ENCODE results near the gene CFAP77. TPM values are rescaled to one million over a fixed set of nuclear protein-coding genes. Genes with fewer than 3 reads are reported as not detected.

The CFAP77 gene
- total and polyA plus RNA-seq, 2 donors from 2014 or later, result 0.50 TPM; not detected in 1

DNA sequence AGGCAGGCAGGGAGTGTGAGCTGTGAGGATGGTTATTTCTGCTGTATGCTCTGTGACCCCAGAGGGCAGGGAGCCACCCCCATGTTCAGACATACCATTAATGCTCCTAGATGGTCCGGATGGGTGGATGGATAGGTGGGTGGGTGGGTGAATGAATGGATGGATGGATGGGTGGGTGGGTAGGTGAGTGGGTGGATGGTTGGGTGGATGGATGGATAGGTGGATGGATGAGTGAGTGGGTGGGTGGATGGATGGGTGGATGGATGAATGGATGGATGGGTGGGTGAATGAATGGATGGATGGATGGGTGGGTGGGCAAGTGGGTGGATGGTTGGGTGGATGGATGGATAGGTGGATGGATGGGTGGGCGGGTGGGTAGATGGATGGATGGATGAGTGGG, 109.0 kb downstream of the CFAP77 start:
- Histone ChIP-seq H3K27me3 (ENCODE audit: control insufficient read depth, insufficient read depth, low read length) (no peaks in the 10 kb centered on the region), H3K36me3 (ENCODE audit: control insufficient read depth in 2 of 3, insufficient read depth in 3 of 3, low read length in 3 of 3) (no peaks in the 10 kb centered on the region), H3K9ac (ENCODE audit: low read length in 3 of 3) (no peak overlapping the region), H3K4me3 (ENCODE audit: low read length in 3 of 3) (no peak overlapping the region), H3K4me1 (ENCODE audit: control insufficient read depth in 2 of 3, insufficient read depth in 2 of 3, low read depth in 1 of 3, low read length in 3 of 3) (no peaks in the 10 kb centered on the region), H3K27ac (ENCODE audit: low read depth in 2 of 2, low read length in 2 of 2) (no peak overlapping the region), H3K9me3 (ENCODE audit: control insufficient read depth in 2 of 3, insufficient read depth in 1 of 3, low read length in 3 of 3) (no peaks in the 10 kb centered on the region)
- DNase-seq, result peak in 1 of 5 donors; percentile 15
- TF ChIP-seq CTCF (IDR thresholded peaks at IDR 0.05; ENCODE audit: borderline replicate concordance, extremely low read depth, insufficient read depth), result no peak
- intact Hi-C loops (cut with DNase I), result no loop called here
- FAIRE-seq, result no peak

DNA sequence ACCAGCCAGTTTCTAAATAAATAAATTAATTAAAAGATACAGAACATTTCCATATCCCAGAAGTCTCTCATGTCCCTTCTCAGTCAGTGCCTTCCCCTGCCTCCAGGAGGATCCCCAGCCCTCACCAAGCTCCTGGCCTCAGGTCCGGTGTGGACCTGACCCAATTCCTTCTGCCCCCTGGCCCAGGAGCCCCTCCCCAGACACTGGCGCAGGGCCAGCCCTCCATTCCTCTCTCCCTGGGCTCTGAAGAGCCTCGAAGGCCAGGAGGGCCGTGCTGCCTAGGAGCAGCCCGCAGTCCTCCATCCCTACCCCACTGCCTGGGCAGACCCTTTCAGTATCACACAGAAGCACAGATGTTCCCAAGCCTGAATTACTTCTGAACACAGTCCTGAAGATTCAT, 110.6 kb downstream of the CFAP77 start:
- DNase-seq (no peak), FAIRE-seq (no peak)
- no peak for TF ChIP-seq CTCF (IDR thresholded peaks at IDR 0.05; ENCODE audit: borderline replicate concordance, extremely low read depth, insufficient read depth)
- Histone ChIP-seq H3K9ac (ENCODE audit: low read length in 3 of 3) (no peak overlapping the region), H3K9me3 (ENCODE audit: control insufficient read depth in 2 of 3, insufficient read depth in 1 of 3, low read length in 3 of 3) (no peaks in the 10 kb centered on the region), H3K36me3 (ENCODE audit: control insufficient read depth in 2 of 3, insufficient read depth in 3 of 3, low read length in 3 of 3) (no peaks in the 10 kb centered on the region), H3K4me3 (ENCODE audit: low read length in 3 of 3) (no peak overlapping the region), H3K27ac (ENCODE audit: low read depth in 2 of 2, low read length in 2 of 2) (no peak overlapping the region), H3K4me1 (ENCODE audit: control insufficient read depth in 2 of 3, insufficient read depth in 2 of 3, low read depth in 1 of 3, low read length in 3 of 3) (no peaks in the 10 kb centered on the region), H3K27me3 (ENCODE audit: control insufficient read depth, insufficient read depth, low read length) (no peaks in the 10 kb centered on the region)
- intact Hi-C loops (cut with DNase I), result no loop called here

- no peak overlapping the region for H3K4me3 ChIP-seq (ENCODE audit: low read length in 3 of 3)
- TF ChIP-seq CTCF (IDR thresholded peaks at IDR 0.05; ENCODE audit: borderline replicate concordance, extremely low read depth, insufficient read depth), result no peak
- no peaks in the 10 kb centered on the region for H3K27me3 ChIP-seq (ENCODE audit: control insufficient read depth, insufficient read depth, low read length)
- H3K4me1 ChIP-seq (ENCODE audit: control insufficient read depth in 2 of 3, insufficient read depth in 2 of 3, low read depth in 1 of 3, low read length in 3 of 3), result no peaks in the 10 kb centered on the region
- no peak overlapping the region for H3K27ac ChIP-seq (ENCODE audit: low read depth in 2 of 2, low read length in 2 of 2)
- no peaks in the 10 kb centered on the region for H3K9me3 ChIP-seq (ENCODE audit: control insufficient read depth in 2 of 3, insufficient read depth in 1 of 3, low read length in 3 of 3)
- intact Hi-C loops (cut with DNase I), result no loop called here
- DNase-seq (no peak), FAIRE-seq (no peak)
- no peak overlapping the region for H3K9ac ChIP-seq (ENCODE audit: low read length in 3 of 3)
- H3K36me3 ChIP-seq (ENCODE audit: control insufficient read depth in 2 of 3, insufficient read depth in 3 of 3, low read length in 3 of 3), result no peaks in the 10 kb centered on the region
Measured at GRCh38 chr9:132525308-132526023, 115.5 kb downstream of the CFAP77 start.
